ENCODE data around the gene COL25A1.

Gene COL25A1

GRCh38 chr4:108920395-108921087 is 381.9 kb downstream of the COL25A1 start:
- H3K27ac ChIP-seq = no peak overlapping the region
- no peaks in the 10 kb centered on the region for H3K36me3 ChIP-seq
- H3K9me3 ChIP-seq (ENCODE audit: severe bottlenecking) = no peaks in the 10 kb centered on the region
- no peaks in the 10 kb centered on the region for H3K27me3 ChIP-seq (ENCODE audit: insufficient read depth, low read depth, severe bottlenecking)
- TF ChIP-seq CTCF (IDR thresholded peaks at IDR 0.05; ENCODE audit: low read depth, low read length) = no peak
- no peak overlapping the region for H3K4me3 ChIP-seq (ENCODE audit: low read depth, low read length)
- no peak for DNase-seq

DNA sequence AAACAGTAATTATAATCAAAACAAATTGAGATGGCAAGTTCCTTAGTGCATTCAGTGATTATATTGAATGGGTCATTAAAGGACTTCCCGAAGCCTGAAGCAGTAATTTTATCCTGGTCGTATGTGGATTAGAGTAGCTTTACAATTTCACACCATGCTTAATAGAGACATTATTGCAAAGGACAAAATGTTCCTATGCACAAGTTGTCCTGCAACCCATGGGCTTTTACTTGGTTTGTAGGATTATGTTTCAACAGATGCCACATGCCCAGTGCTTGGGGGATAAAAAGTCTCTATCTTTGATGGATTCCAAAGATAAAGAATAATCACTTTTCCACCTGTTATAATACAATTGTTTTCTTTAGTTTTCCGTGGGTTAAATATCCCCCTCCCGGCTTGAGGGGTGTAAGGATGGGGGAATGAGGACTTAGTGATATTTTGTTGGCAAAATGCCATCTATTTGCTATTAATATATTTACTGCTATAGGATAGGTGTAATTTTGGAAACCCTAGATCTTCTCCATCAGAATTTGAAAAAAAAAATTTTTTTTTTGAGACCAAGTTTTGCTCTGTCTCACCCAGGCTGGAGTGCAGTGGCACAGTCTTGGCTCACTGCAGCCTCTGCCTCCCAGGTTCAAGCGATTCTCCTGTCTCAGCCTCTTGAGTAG is 383.1 kb downstream of the COL25A1 start:
- Histone ChIP-seq H3K27ac (peak overlapping the region; percentile 30), H3K9me3 (ENCODE audit: severe bottlenecking) (no peaks in the 10 kb centered on the region), H3K36me3 (no peaks in the 10 kb centered on the region), H3K4me3 (ENCODE audit: low read depth, low read length) (no peak overlapping the region), H3K27me3 (ENCODE audit: insufficient read depth, low read depth, severe bottlenecking) (no peaks in the 10 kb centered on the region)
- DNase-seq = peak; percentile 28
- TF ChIP-seq CTCF (IDR thresholded peaks at IDR 0.05; ENCODE audit: low read depth, low read length) = no peak

- H3K27ac ChIP-seq = no peak overlapping the region
- DNase-seq = no peak
- H3K27me3 ChIP-seq (ENCODE audit: insufficient read depth, low read depth, severe bottlenecking) = no peaks in the 10 kb centered on the region
- no peak overlapping the region for H3K4me3 ChIP-seq (ENCODE audit: low read depth, low read length)
- no peaks in the 10 kb centered on the region for H3K36me3 ChIP-seq
- no peaks in the 10 kb centered on the region for H3K9me3 ChIP-seq (ENCODE audit: severe bottlenecking)
- TF ChIP-seq CTCF (IDR thresholded peaks at IDR 0.05; ENCODE audit: low read depth, low read length) = no peak
Observed at GRCh38 chr4:108917255-108917654, 385.2 kb downstream of the COL25A1 start.

DNA sequence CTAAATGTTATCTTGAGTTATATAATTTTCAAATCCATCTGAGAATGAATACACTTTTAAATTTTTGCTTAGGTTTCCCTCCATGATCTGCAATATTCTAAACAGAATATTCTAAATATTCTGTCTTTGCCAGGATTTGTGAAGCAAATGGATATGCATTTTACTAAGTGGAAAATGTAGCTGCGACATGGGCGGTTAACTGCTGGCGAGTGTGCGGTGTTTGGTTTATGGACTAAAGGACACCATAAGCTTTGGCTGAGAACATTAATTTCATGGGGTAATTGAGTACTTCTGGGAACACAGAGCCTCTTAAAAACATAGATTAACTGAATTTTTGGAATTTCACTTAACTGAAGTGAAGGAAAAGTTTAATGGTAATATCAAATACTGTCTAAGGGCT is 385.8 kb downstream of the COL25A1 start:
- TF ChIP-seq CTCF (IDR thresholded peaks at IDR 0.05; ENCODE audit: low read depth, low read length) = no peak
- no peak for DNase-seq
- no peak overlapping the region for H3K4me3 ChIP-seq (ENCODE audit: low read depth, low read length)
- H3K9me3 ChIP-seq (ENCODE audit: severe bottlenecking) = no peaks in the 10 kb centered on the region
- no peaks in the 10 kb centered on the region for H3K36me3 ChIP-seq
- no peak overlapping the region for H3K27ac ChIP-seq
- H3K27me3 ChIP-seq (ENCODE audit: insufficient read depth, low read depth, severe bottlenecking) = no peaks in the 10 kb centered on the region

DNA sequence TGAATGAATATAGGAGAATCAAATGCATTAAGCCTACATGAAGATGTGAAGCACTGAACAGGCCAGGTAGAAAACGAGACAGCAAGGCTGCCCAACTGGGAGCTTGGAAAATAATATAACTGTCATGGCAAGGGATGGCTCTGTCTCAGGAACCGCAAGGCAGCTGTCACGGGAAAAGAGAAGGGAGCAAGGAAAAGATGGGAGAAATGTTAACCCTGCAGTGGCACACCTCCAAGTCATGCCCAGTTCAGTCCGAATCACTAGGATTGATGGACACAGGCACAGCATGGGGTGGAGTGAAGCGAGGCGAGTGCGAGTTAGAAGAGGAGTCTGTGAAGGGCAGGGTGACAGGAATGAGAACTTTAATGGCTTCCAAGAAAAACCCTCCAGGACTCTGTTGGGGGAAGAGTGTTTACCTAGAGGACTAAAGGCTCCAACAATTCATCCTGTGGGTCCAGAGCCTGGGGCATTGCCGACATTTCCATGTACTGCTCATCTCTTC is 395.5 kb downstream of the COL25A1 start:
- no peak for DNase-seq
- Histone ChIP-seq H3K4me3 (ENCODE audit: low read depth, low read length) (no peak overlapping the region), H3K36me3 (no peaks in the 10 kb centered on the region), H3K27ac (no peak overlapping the region), H3K9me3 (ENCODE audit: severe bottlenecking) (no peaks in the 10 kb centered on the region), H3K27me3 (ENCODE audit: insufficient read depth, low read depth, severe bottlenecking) (no peaks in the 10 kb centered on the region)
- TF ChIP-seq CTCF (IDR thresholded peaks at IDR 0.05; ENCODE audit: low read depth, low read length) = no peak

Data from WERI-Rb-1 (cell line).